K562 (cell line): Measurements from ENCODE around the gene CHST14. TPM values are rescaled to one million over a fixed set of nuclear protein-coding genes. Genes with fewer than 3 reads are reported as not detected.

Experiments
- ATAC-seq: fragments of 200-7000 bp; cut with Tn5 transposase; 3 replicates; pipeline ENCODE4 v1.9.1; 2020; ENCODE audit warnings: moderate library complexity
- BruUV-seq: library from RNA; stranded (reverse); fragments of 400-500 nt; replicated peaks from 2 replicates; lab custom pipeline; 2021; lab: Mats Ljungman, UMichigan
- CTCF ChIA-PET: fragments of 300-600 bp; formaldehyde crosslinking; extraction: SDS; loops from one replicate; lab custom pipeline; 2021; ENCODE audit warnings: low intra/inter-chr PET ratio; lab: Yijun Ruan, JAX
- POLR2A ChIA-PET: fragments of 300-600, 350-650 bp; sonication (Branson Sonifier 250); formaldehyde crosslinking; extraction: SDS; loops from one replicate; lab custom pipeline; 2021; ENCODE audit warnings: antibody characterized with exemption, inconsistent platforms; lab: Yijun Ruan, JAX
- DNase-seq, 4 experiments: peaks; one replicate each; pipeline versions ENCODE4 v3.0.0 to v3.0.0-alpha.2; 2011 to 2018; ENCODE audit warnings: low spot score in 3 of 4, mixed read lengths in 3 of 4; ENCODE audit errors: extremely low read depth in 1 of 4
- FAIRE-seq: peaks from 2 replicates; lab custom pipeline; 2011; peaks lifted over from hg19 to GRCh38; lab: Jason Lieb, UNC
- H2AFZ ChIP-seq: 2 replicates; pipeline ENCODE4 v1.6.0; 2011; ENCODE audit warnings: low read depth, low read length, control low read depth, inconsistent platforms
- H3K27ac ChIP-seq: fragments of 200-600 bp; 3 replicates; pipeline ENCODE4 v1.8.0; 2011; ENCODE audit warnings: low read depth, mild to moderate bottlenecking, control low read depth, inconsistent platforms, low read length, moderate library complexity, mixed read lengths; ENCODE audit errors: extremely low read depth
- H3K27me3 ChIP-seq, 2 experiments: fragments of 300-600 bp in 1 of 2; 2 replicates in 1 of 2; 3 replicates in 1 of 2; pipeline versions ENCODE4 v1.6.0 to v1.8.0; 2011; ENCODE audit warnings: inconsistent platforms in 2 of 2, low read length in 2 of 2, mild to moderate bottlenecking in 1 of 2, mixed read lengths in 1 of 2, moderate library complexity in 1 of 2; ENCODE audit not compliant: control insufficient read depth in 2 of 2, insufficient read depth in 2 of 2
- H3K36me3 ChIP-seq: fragments of 300-600 bp; 3 replicates; pipeline ENCODE4 v1.8.0; 2011; ENCODE audit warnings: mild to moderate bottlenecking, low read length, inconsistent platforms; ENCODE audit not compliant: control insufficient read depth, insufficient read depth
- H3K4me1 ChIP-seq, 2 experiments: fragments of 200-600 bp in 1 of 2; replicated peaks in 1 of 2; 2 replicates in 1 of 2; 3 replicates in 1 of 2; pipeline versions ENCODE4 v1.5.1 to v1.8.0; 2011; ENCODE audit warnings: inconsistent platforms in 2 of 2, low read length in 2 of 2, mild to moderate bottlenecking in 1 of 2, mixed read lengths in 1 of 2, moderate library complexity in 1 of 2; ENCODE audit not compliant: control insufficient read depth in 2 of 2, insufficient read depth in 2 of 2
- H3K4me2 ChIP-seq: 2 replicates; pipeline ENCODE4 v1.6.1; 2011; ENCODE audit warnings: low read length, control low read depth, inconsistent platforms, mixed read lengths; ENCODE audit not compliant: insufficient read depth
- H3K4me3 ChIP-seq: fragments of 200-600 bp; sonication (generic), shearing (Covaris generic); 2 replicates; pipeline ENCODE4 v1.5.1; 2016; ENCODE audit warnings: control low read depth, inconsistent platforms
- H3K79me2 ChIP-seq: fragments of 200-600 bp; 3 replicates; pipeline ENCODE4 v1.8.0; 2011; ENCODE audit warnings: low read length, inconsistent platforms; ENCODE audit not compliant: control insufficient read depth, insufficient read depth
- H3K9ac ChIP-seq, 2 experiments: 2 replicates each; pipeline versions ENCODE4 v1.6.0 to v1.6.1; 2011; ENCODE audit warnings: low read depth in 2 of 2, low read length in 2 of 2, control low read depth in 1 of 2, inconsistent platforms in 1 of 2, mild to moderate bottlenecking in 1 of 2, mixed read lengths in 1 of 2; ENCODE audit not compliant: insufficient read depth in 1 of 2
- H3K9me1 ChIP-seq: one replicate; pipeline ENCODE4 v1.6.0; 2011; ENCODE audit warnings: inconsistent platforms, mild to moderate bottlenecking, low read length, moderate library complexity; ENCODE audit not compliant: control insufficient read depth, insufficient read depth
- H3K9me3 ChIP-seq: replicated peaks from 2 replicates; pipeline ENCODE4 v1.5.1; 2011; ENCODE audit warnings: low read depth, low read length, inconsistent platforms; ENCODE audit not compliant: control insufficient read depth, insufficient read depth
- H4K20me1 ChIP-seq: replicated peaks from 2 replicates; pipeline ENCODE4 v1.6.1; 2011; ENCODE audit warnings: low read length, inconsistent platforms, mixed read lengths; ENCODE audit not compliant: control insufficient read depth, insufficient read depth
- E4F1 ChIP-seq: fragments of 250-450 bp; sonication (Bioruptor Pico); IDR thresholded peaks from 2 replicates; pipeline ENCODE4 v1.5.0; 2021; ENCODE audit warnings: mild to moderate bottlenecking, borderline replicate concordance
- FIP1L1 ChIP-seq: fragments of 200-400 bp; formaldehyde crosslinking; IDR thresholded peaks from 2 replicates; pipeline ENCODE4 v1.6.1; 2018; ENCODE audit warnings: mild to moderate bottlenecking, low read depth, low read length; ENCODE audit not compliant: poor library complexity, severe bottlenecking
- RBM14 ChIP-seq: fragments of 200-400 bp; formaldehyde crosslinking; IDR thresholded peaks from 2 replicates; pipeline ENCODE4 v1.6.1; 2018; ENCODE audit warnings: low read depth, mild to moderate bottlenecking, low read length, moderate library complexity, borderline replicate concordance; ENCODE audit not compliant: insufficient read depth
- SIN3A ChIP-seq, 2 experiments: fragments of 150-350 bp in 1 of 2; IDR thresholded peaks; 2 replicates each; pipeline ENCODE4 v1.6.1; 2011 to 2016; ENCODE audit warnings: borderline replicate concordance in 2 of 2, low read depth in 2 of 2, low read length in 2 of 2, mild to moderate bottlenecking in 2 of 2, moderate library complexity in 2 of 2; ENCODE audit not compliant: control insufficient read depth in 1 of 2
- SIX5 ChIP-seq, 2 experiments: IDR thresholded peaks; 2 replicates each; pipeline ENCODE4 v1.6.1; 2011; ENCODE audit warnings: low read length in 2 of 2, borderline replicate concordance in 1 of 2, low read depth in 1 of 2, mild to moderate bottlenecking in 1 of 2, moderate library complexity in 1 of 2; ENCODE audit not compliant: insufficient read depth in 1 of 2
- TCF3 ChIP-seq: sonication (generic); formaldehyde crosslinking; IDR thresholded peaks from 2 replicates; pipeline ENCODE4 v1.4.0; 2020; ENCODE audit warnings: mild to moderate bottlenecking, missing genetic modification reagents
- TEAD4 ChIP-seq, 2 experiments: sonication (generic) in 1 of 2; formaldehyde crosslinking in 1 of 2; IDR thresholded peaks; 2 replicates each; pipeline versions ENCODE4 v1.6.1 to v1.8.0; 2012 to 2022; ENCODE audit warnings: borderline replicate concordance in 1 of 2, inconsistent platforms in 1 of 2, low read length in 1 of 2, mild to moderate bottlenecking in 1 of 2, missing genetic modification reagents in 1 of 2
- THAP12 ChIP-seq: fragments of 250-450 bp; sonication (Bioruptor Pico); IDR thresholded peaks from 2 replicates; pipeline ENCODE4 v1.9.0; 2021; ENCODE audit warnings: mild to moderate bottlenecking, inconsistent platforms
- ZBTB1 ChIP-seq: sonication (generic); formaldehyde crosslinking; IDR thresholded peaks from 2 replicates; pipeline ENCODE4 v1.8.1; 2023; ENCODE audit warnings: missing genetic modification reagents, low read depth, mild to moderate bottlenecking, borderline replicate concordance
- ZC3H4 ChIP-seq: sonication (generic); formaldehyde crosslinking; IDR thresholded peaks from 2 replicates; pipeline ENCODE4 v1.9.0; 2021; ENCODE audit warnings: missing genetic modification reagents, borderline replicate concordance
- WGBS: fragments of 100-300 bp; shearing (Covaris generic); methylation state at CpG from one replicate; pipeline ENCODE4 v1.1.6; 2016; ENCODE audit warnings: low coverage, mixed read lengths; ENCODE audit not compliant: insufficient coverage; ENCODE audit errors: missing lambda C conversion rate; 5-methylcytosine and 5-hydroxymethylcytosine counted together
- in situ Hi-C: fragments of 300-500 bp; cut with MboI; formaldehyde crosslinking; loops from 4 replicates; pipeline ENCODE4 v1.15.0; 2018; ENCODE audit warnings: inconsistent platforms, mixed read lengths
- intact Hi-C: fragments of 100-400 bp; cut with micrococcal nuclease; formaldehyde crosslinking; loops from 2 replicates; pipeline ENCODE4 v1.14.2; 2022
- polyA plus RNA-seq, 8 experiments: library from polyadenylated mRNA; depleted of rRNA in 4 of 8; stranded (reverse) in 5 of 8; unstranded in 3 of 8; fragments of >200 nt; fragmentation: Nextera tagmentation in 2 of 8; fragmentation: Illumina TruSeq in 1 of 8; extraction: Ambion mirVana in 2 of 8; extraction: Trizol in 1 of 8; gene quantifications; 2 replicates each; pipeline versions ENCODE4 v1.2.1 to v1.2.3, GENCODE V29; 2011 to 2014; ENCODE audit warnings: inconsistent platforms in 1 of 8, missing spikeins in 1 of 8
- total RNA-seq, 7 experiments: library from RNA; depleted of rRNA in 6 of 7; stranded (reverse); fragments of >200 nt in 6 of 7; fragmentation: Illumina TruSeq in 2 of 7; extraction: Trizol in 2 of 7; gene quantifications; 2 replicates each; pipeline versions ENCODE4 v1.2.1 to v1.2.3, GENCODE V29; 2011 to 2021; ENCODE audit warnings: low replicate concordance in 1 of 7
- TF ChIP-seq, protein P1 (sequence below), 3 experiments: fragments of 200-800 bp in 1 of 3; sonication (Bioruptor generic) in 1 of 3; sonication (generic) in 1 of 3; formaldehyde crosslinking in 1 of 3; IDR thresholded peaks; 2 replicates each; pipeline versions ENCODE4 v1.6.1 to v1.8.0; 2016 to 2022; ENCODE audit warnings: mild to moderate bottlenecking in 2 of 3, missing compliant biosample characterization in 2 of 3, missing genetic modification characterization in 2 of 3, missing genetic modification reagents in 1 of 3
- TF ChIP-seq, protein P2 (sequence below): sonication (generic); IDR thresholded peaks from 2 replicates; pipeline ENCODE4 v1.6.1; 2016

The CHST14 gene
- total and polyA plus RNA-seq, 9 of the 15 experiments (the other 6 are each of a cell fraction or from before 2014, with no cell fraction given): 1.6 to 12.1 (median 4.5) TPM

DNA sequence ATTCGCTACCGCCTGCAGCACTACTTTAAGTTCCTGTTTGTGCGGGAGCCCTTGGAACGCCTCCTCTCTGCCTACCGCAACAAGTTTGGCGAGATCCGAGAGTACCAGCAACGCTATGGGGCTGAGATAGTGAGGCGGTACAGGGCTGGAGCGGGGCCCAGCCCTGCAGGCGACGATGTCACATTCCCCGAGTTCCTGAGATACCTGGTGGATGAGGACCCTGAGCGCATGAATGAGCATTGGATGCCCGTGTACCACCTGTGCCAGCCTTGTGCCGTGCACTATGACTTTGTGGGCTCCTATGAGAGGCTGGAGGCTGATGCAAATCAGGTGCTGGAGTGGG lies 995 bp downstream of the CHST14 start:
- H3K4me2 ChIP-seq: peak overlapping the region; percentile 82
- peak overlapping the region; percentile 86 for H2AFZ ChIP-seq
- H3K36me3 ChIP-seq: peaks cover 13% of the 10 kb centered on the region
- CTCF ChIA-PET: no interaction called here
- peak; percentile 32 for ATAC-seq
- intact Hi-C loops: loop anchor here (2.0 to 5.0 kb wide), 2 partner anchors 31 to 36 kb away; partner anchors contain the start of gene BAHD1
- H3K4me3 ChIP-seq: peak overlapping the region; percentile 53
- peaks cover 15% of the 10 kb centered on the region for H3K79me2 ChIP-seq
- whole genome bisulfite sequencing: 19% methylated on average over 16 of the region's 16 CpGs
- no peak for DNase-seq
- H3K9ac ChIP-seq: peak overlapping the region; percentile 63 to 96
- peak overlapping the region; percentile 74; the same call in 2 of the 3 replicates for H3K27ac ChIP-seq
- no TSS peak for BruUV-seq
- H4K20me1 ChIP-seq: no peaks in the 10 kb centered on the region; the same call in 1 of the 2 replicates
- POLR2A ChIA-PET: interaction anchor here (0.6 to 1.3 kb wide), 2 partner anchors 29 to 206 kb away, joined by 3 to 6 read pairs; no protein-coding TSS in a partner anchor
- H3K9me3 ChIP-seq: no peaks in the 10 kb centered on the region
- peaks cover 30 to 39% of the 10 kb centered on the region in 2 experiments for H3K4me1 ChIP-seq
- in situ Hi-C loops: no loop called here
- peak; percentile 65 for FAIRE-seq
- H3K9me1 ChIP-seq: no peaks in the 10 kb centered on the region
- no peaks in the 10 kb centered on the region for H3K27me3 ChIP-seq
- no peak for TF ChIP-seq RBM14
- TF ChIP-seq, protein P1, sequence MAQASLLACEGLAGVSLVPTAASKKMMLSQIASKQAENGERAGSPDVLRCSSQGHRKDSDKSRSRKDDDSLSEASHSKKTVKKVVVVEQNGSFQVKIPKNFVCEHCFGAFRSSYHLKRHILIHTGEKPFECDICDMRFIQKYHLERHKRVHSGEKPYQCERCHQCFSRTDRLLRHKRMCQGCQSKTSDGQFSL (CRISPR knock-in tag; IDR thresholded peaks at IDR 0.05): no peak
- TF ChIP-seq, protein P1 (tag; IDR thresholded peaks at IDR 0.05): no peak
- TF ChIP-seq TEAD4 (IDR thresholded peaks at IDR 0.05; ENCODE audit: low read length): 0 out of 2 replicates have a peak, but pooled peaks have one; percentile 22
- TF ChIP-seq TEAD4 (CRISPR knock-in tag; IDR thresholded peaks at IDR 0.05; ENCODE audit: borderline replicate concordance): no peak
- TF ChIP-seq SIN3A (IDR thresholded peaks at IDR 0.05; ENCODE audit: borderline replicate concordance in 2 of 2, control insufficient read depth in 1 of 2, low read depth in 2 of 2, low read length in 2 of 2): no peak
- TF ChIP-seq ZC3H4 (CRISPR knock-in tag): 0 out of 2 replicates have a peak, but pooled peaks have one; percentile 69
- no peak for TF ChIP-seq TCF3 (CRISPR knock-in tag)
- 0 out of 2 replicates have a peak, but pooled peaks have one; percentile 5 for TF ChIP-seq ZBTB1
- TF ChIP-seq SIX5 (IDR thresholded peaks at IDR 0.05; ENCODE audit: borderline replicate concordance in 1 of 2, insufficient read depth in 1 of 2, low read depth in 1 of 2, low read length in 2 of 2): no peak
- no peak for TF ChIP-seq THAP12
- no peak for TF ChIP-seq E4F1 (CRISPR knock-in tag)
- TF ChIP-seq FIP1L1: no peak
- TF ChIP-seq, protein P2, sequence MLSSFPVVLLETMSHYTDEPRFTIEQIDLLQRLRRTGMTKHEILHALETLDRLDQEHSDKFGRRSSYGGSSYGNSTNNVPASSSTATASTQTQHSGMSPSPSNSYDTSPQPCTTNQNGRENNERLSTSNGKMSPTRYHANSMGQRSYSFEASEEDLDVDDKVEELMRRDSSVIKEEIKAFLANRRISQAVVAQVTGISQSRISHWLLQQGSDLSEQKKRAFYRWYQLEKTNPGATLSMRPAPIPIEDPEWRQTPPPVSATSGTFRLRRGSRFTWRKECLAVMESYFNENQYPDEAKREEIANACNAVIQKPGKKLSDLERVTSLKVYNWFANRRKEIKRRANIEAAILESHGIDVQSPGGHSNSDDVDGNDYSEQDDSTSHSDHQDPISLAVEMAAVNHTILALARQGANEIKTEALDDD: no peak
